Prostate gland (tissue), 2 donors: ENCODE measurements around the gene AZI2.

Source experiments
- CTCF ChIP-seq, 4 experiments: fragments of 200-600 bp in 2 of 4; fragments of 450-650 bp in 2 of 4; sonication (generic) in 2 of 4; IDR thresholded peaks; 1 replicate in 3 of 4; 2 replicates in 1 of 4; pipeline ENCODE4 v1.5.1; 2016 to 2019; ENCODE audit warnings: antibody characterized with exemption in 4 of 4, mild to moderate bottlenecking in 2 of 4, moderate library complexity in 2 of 4
- POLR2A ChIP-seq: fragments of 450-650 bp; IDR thresholded peaks from one replicate; pipeline ENCODE4 v1.6.1; 2016; ENCODE audit warnings: antibody characterized with exemption, mild to moderate bottlenecking
- POLR2AphosphoS5 ChIP-seq: sonication (generic); formaldehyde crosslinking; IDR thresholded peaks from one replicate; pipeline ENCODE4 v1.6.1; 2017; ENCODE audit warnings: antibody characterized with exemption

- TF ChIP-seq CTCF (IDR thresholded peaks at IDR 0.05) (no peak), POLR2AphosphoS5 (no peak), POLR2A (no peak)
Observed at GRCh38 chr3:28278918-28279317, 69.7 kb downstream of the AZI2 start.
